Measurements from ENCODE around the gene C1orf21. TPM values are rescaled to one million over a fixed set of nuclear protein-coding genes. Genes with fewer than 3 reads are reported as not detected.

C1orf21 gene
- total RNA-seq, 1 donor from 2014 or later: 43.3 TPM

DNA sequence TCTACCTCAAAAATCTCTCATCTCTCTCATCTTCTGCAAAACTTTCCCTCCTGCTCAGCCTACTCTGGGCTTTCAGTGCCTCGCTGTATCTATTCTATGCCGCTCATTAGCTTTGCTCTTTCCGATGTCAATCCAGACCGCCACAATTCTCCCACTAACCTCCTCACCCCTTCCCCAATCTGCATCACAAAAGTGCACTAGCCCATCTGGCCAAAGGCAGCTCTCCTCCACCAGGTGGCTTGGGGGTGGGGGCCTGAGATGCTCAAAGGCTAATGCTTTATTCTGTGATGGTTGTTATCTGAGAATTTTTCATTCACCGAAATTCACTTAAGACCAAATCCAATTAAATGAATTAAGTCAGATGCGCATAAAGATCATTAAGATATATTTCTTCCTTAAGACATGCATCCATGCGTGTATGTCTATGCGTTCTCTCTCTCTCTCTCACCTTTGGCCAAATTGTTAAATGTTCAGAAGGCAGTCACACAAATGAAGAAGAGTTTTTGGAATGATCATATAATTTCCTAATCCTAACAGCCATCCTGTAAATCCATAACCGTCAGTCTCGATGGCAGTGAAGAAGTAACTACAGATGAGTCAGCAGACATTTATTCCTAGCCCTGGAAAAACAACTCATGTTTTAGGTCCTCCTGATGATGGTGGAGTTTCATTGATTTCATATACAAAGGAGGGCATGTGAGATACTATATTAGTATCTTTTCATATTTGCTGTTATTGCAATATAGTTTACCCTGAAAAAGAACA is 111.3 kb downstream of the C1orf21 start:
- TF ChIP-seq, protein P1, sequence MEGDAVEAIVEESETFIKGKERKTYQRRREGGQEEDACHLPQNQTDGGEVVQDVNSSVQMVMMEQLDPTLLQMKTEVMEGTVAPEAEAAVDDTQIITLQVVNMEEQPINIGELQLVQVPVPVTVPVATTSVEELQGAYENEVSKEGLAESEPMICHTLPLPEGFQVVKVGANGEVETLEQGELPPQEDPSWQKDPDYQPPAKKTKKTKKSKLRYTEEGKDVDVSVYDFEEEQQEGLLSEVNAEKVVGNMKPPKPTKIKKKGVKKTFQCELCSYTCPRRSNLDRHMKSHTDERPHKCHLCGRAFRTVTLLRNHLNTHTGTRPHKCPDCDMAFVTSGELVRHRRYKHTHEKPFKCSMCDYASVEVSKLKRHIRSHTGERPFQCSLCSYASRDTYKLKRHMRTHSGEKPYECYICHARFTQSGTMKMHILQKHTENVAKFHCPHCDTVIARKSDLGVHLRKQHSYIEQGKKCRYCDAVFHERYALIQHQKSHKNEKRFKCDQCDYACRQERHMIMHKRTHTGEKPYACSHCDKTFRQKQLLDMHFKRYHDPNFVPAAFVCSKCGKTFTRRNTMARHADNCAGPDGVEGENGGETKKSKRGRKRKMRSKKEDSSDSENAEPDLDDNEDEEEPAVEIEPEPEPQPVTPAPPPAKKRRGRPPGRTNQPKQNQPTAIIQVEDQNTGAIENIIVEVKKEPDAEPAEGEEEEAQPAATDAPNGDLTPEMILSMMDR (IDR thresholded peaks at IDR 0.05; ENCODE audit: partially characterized antibody, unreplicated experiment): no peak
- peak; percentile 61 for DNase-seq
- Mint-ChIP-seq H3K27me3 (ENCODE audit: unreplicated experiment) (peaks cover 3% of the 10 kb centered on the region), H3K36me3 (ENCODE audit: unreplicated experiment) (no peaks in the 10 kb centered on the region), H3K27ac (ENCODE audit: unreplicated experiment) (no peak overlapping the region), H3K4me1 (ENCODE audit: low read depth, unreplicated experiment) (peaks cover 27% of the 10 kb centered on the region), H3K4me3 (ENCODE audit: unreplicated experiment) (no peak overlapping the region), H3K9me3 (ENCODE audit: unreplicated experiment) (no peaks in the 10 kb centered on the region)

DNA sequence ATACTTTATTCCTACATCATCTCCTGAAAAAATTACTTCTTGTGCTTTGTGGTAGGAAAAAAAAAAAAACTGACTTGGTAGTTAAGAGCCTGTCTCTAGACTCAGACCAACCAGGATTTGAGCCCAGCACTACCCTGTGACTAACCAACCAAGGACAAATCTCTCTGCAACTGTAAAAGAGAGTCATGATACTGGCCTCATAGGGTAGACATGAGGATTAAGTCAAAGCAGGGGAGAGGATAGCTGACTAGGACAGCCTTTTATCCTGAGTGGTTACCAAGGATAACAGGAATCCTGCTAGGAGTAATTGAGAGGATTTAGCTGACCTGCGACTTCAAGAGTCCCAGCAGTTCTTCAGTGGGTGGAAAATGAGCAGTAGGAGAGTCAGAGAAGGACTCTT is 112.8 kb downstream of the C1orf21 start:
- Mint-ChIP-seq H3K27ac (ENCODE audit: unreplicated experiment) (no peak overlapping the region), H3K4me1 (ENCODE audit: low read depth, unreplicated experiment) (peaks cover 30% of the 10 kb centered on the region), H3K27me3 (ENCODE audit: unreplicated experiment) (peaks cover 3% of the 10 kb centered on the region), H3K36me3 (ENCODE audit: unreplicated experiment) (no peaks in the 10 kb centered on the region), H3K9me3 (ENCODE audit: unreplicated experiment) (peaks cover 2% of the 10 kb centered on the region), H3K4me3 (ENCODE audit: unreplicated experiment) (no peak overlapping the region)
- no peak for DNase-seq
- TF ChIP-seq, protein P1 (IDR thresholded peaks at IDR 0.05; ENCODE audit: partially characterized antibody, unreplicated experiment): no peak

DNA sequence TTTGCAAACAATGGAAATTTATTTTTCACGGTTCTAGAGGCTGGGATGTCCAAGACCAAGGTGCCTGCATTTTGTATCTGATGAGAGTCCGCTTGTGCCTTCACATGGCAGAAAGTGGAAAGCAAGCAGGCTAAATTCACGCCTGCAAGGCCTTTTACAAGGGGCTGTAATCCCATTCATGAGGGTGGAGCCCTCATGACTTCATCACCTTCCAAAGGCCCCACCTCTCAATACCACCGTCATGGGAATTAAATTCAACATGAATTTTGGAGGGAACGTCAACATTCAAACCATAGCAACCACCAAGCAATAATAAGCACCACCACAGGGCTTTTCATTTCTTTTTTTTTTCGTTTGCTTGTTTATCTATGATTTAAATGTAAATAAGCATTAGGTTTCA is 115.3 kb downstream of the C1orf21 start:
- peaks cover 3% of the 10 kb centered on the region for H3K27me3 Mint-ChIP-seq (ENCODE audit: unreplicated experiment)
- DNase-seq: no peak
- no peaks in the 10 kb centered on the region for H3K36me3 Mint-ChIP-seq (ENCODE audit: unreplicated experiment)
- TF ChIP-seq, protein P1 (IDR thresholded peaks at IDR 0.05; ENCODE audit: partially characterized antibody, unreplicated experiment): no peak
- peaks cover 2% of the 10 kb centered on the region for H3K9me3 Mint-ChIP-seq (ENCODE audit: unreplicated experiment)
- no peak overlapping the region for H3K4me3 Mint-ChIP-seq (ENCODE audit: unreplicated experiment)
- H3K27ac Mint-ChIP-seq (ENCODE audit: unreplicated experiment): no peak overlapping the region
- H3K4me1 Mint-ChIP-seq (ENCODE audit: low read depth, unreplicated experiment): peaks cover 23% of the 10 kb centered on the region

DNA sequence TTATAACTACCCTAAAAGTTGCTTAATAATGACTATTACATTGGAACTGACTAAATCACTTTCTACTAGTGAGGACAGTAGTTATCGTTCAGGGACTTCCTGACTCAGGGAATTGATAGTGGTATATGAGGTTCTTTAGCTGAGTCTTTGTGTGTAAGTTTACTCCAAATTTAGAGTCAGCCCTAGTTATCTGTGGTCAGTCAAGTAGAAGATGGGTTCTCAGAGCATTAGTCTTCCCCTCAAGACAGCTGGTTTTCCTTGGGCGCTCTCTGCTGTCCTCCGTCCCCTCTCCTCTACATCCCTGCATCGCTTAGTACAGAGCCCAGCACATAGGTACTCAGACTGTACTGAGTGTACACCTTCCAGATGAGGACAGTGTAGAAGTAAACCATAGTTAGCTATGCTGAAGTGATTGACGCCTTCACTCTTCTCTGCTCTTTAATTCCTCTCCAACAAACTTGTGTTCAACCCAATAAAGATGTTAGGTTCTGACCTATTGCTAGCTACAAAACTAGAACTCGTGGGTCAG is 116.5 kb downstream of the C1orf21 start:
- TF ChIP-seq, protein P1 (IDR thresholded peaks at IDR 0.05; ENCODE audit: partially characterized antibody, unreplicated experiment): no peak
- Mint-ChIP-seq H3K36me3 (ENCODE audit: unreplicated experiment) (no peaks in the 10 kb centered on the region), H3K4me3 (ENCODE audit: unreplicated experiment) (no peak overlapping the region), H3K9me3 (ENCODE audit: unreplicated experiment) (peaks cover 2% of the 10 kb centered on the region), H3K4me1 (ENCODE audit: low read depth, unreplicated experiment) (peaks cover 32% of the 10 kb centered on the region), H3K27ac (ENCODE audit: unreplicated experiment) (no peak overlapping the region), H3K27me3 (ENCODE audit: unreplicated experiment) (peaks cover 3% of the 10 kb centered on the region)
- DNase-seq: no peak

Measured in glutamatergic neuron (in vitro differentiated cells).